HG03060 (cell line): ENCODE measurements around the gene BMX.

Experiments used
- ATAC-seq: cut with Tn5 transposase; IDR thresholded peaks from one replicate; pipeline ENCODE4 v1.9.1; 2021; ENCODE audit warnings: low read depth, moderate number of reproducible peaks; ENCODE audit not compliant: unreplicated experiment

Gene BMX

GRCh38 chrX:15505101-15505500 lies 4.5 kb downstream of the BMX start:
- ATAC-seq, result no peak

- ATAC-seq, result no peak
Observed at GRCh38 chrX:15507005-15507404, 6.4 kb downstream of the BMX start.

- no peak for ATAC-seq
Observed at GRCh38 chrX:15509845-15510244, 9.2 kb downstream of the BMX start.

GRCh38 chrX:15511563-15511962 lies 11.0 kb downstream of the BMX start:
- ATAC-seq, result no peak

GRCh38 chrX:15512401-15512965 lies 11.9 kb downstream of the BMX start:
- ATAC-seq, result no peak

GRCh38 chrX:15514279-15514678 lies 13.7 kb downstream of the BMX start:
- no peak for ATAC-seq

- ATAC-seq, result no peak
Observed at GRCh38 chrX:15515931-15516330, 15.3 kb downstream of the BMX start.

- ATAC-seq, result no peak
Observed at GRCh38 chrX:15522464-15522863, 21.9 kb downstream of the BMX start.

GRCh38 chrX:15523088-15523487 lies 22.5 kb downstream of the BMX start:
- ATAC-seq, result no peak

- no peak for ATAC-seq
Observed at GRCh38 chrX:15524417-15524816, 23.8 kb downstream of the BMX start.

GRCh38 chrX:15525664-15526416 lies 25.2 kb downstream of the BMX start:
- no peak for ATAC-seq

- ATAC-seq, result no peak
Observed at GRCh38 chrX:15529165-15529564, 28.6 kb downstream of the BMX start.

- ATAC-seq, result no peak
Observed at GRCh38 chrX:15530318-15530717, 29.7 kb downstream of the BMX start.

- no peak for ATAC-seq
Observed at GRCh38 chrX:15546745-15547144, 46.1 kb downstream of the BMX start.

- no peak for ATAC-seq
Observed at GRCh38 chrX:15547356-15547755, 46.7 kb downstream of the BMX start.

- no peak for ATAC-seq
Observed at GRCh38 chrX:15549189-15550012, 48.8 kb downstream of the BMX start.

GRCh38 chrX:15559227-15559626 lies 58.6 kb downstream of the BMX start:
- no peak for ATAC-seq

GRCh38 chrX:15560924-15561323 lies 60.3 kb downstream of the BMX start:
- ATAC-seq, result no peak

GRCh38 chrX:15563056-15563455 lies 62.4 kb downstream of the BMX start:
- no peak for ATAC-seq

- ATAC-seq, result no peak
Observed at GRCh38 chrX:15564981-15565579, 64.5 kb downstream of the BMX start.

- ATAC-seq, result no peak
Observed at GRCh38 chrX:15566244-15566643, 65.6 kb downstream of the BMX start.
